Measurements from ENCODE around the gene C1QB.

C1QB gene

GRCh38 chr1:22681556-22682276 is 28.7 kb downstream of the C1QB start:
- no peaks in the 10 kb centered on the region for H3K27me3 ChIP-seq (ENCODE audit: low read depth, low read length)
- no peaks in the 10 kb centered on the region for H3K79me2 ChIP-seq (ENCODE audit: low read length)
- no peaks in the 10 kb centered on the region for H3K9me3 ChIP-seq (ENCODE audit: insufficient read depth, low read length)
- no peak overlapping the region for H2AFZ ChIP-seq (ENCODE audit: low read depth, low read length)
- no peaks in the 10 kb centered on the region for H3K4me1 ChIP-seq (ENCODE audit: low read length)
- H3K4me3 ChIP-seq (ENCODE audit: low read length): no peak overlapping the region
- H4K20me1 ChIP-seq (ENCODE audit: insufficient read depth, low read length): no peaks in the 10 kb centered on the region
- TF ChIP-seq EZH2phosphoT487 (IDR thresholded peaks at IDR 0.05; ENCODE audit: low read depth) (no peak), CTCF (IDR thresholded peaks at IDR 0.05; ENCODE audit: low read depth, low read length) (no peak)
- H3K36me3 ChIP-seq (replicated peaks; ENCODE audit: low read depth, low read length): no peaks in the 10 kb centered on the region
- no peak overlapping the region for H3K27ac ChIP-seq (ENCODE audit: low read length)
- no peak overlapping the region for H3K9ac ChIP-seq (ENCODE audit: low read length)
- H3K4me2 ChIP-seq (ENCODE audit: low read length): no peak overlapping the region

GRCh38 chr1:22683547-22683946 is 30.5 kb downstream of the C1QB start:
- Histone ChIP-seq H3K27ac (ENCODE audit: low read length) (no peak overlapping the region), H3K9me3 (ENCODE audit: insufficient read depth, low read length) (no peaks in the 10 kb centered on the region), H3K4me2 (ENCODE audit: low read length) (no peak overlapping the region), H3K27me3 (ENCODE audit: low read depth, low read length) (no peaks in the 10 kb centered on the region), H4K20me1 (ENCODE audit: insufficient read depth, low read length) (no peaks in the 10 kb centered on the region), H3K36me3 (replicated peaks; ENCODE audit: low read depth, low read length) (no peaks in the 10 kb centered on the region), H3K9ac (ENCODE audit: low read length) (no peak overlapping the region), H2AFZ (ENCODE audit: low read depth, low read length) (no peak overlapping the region), H3K79me2 (ENCODE audit: low read length) (no peaks in the 10 kb centered on the region), H3K4me1 (ENCODE audit: low read length) (no peaks in the 10 kb centered on the region), H3K4me3 (ENCODE audit: low read length) (no peak overlapping the region)
- TF ChIP-seq EZH2phosphoT487 (IDR thresholded peaks at IDR 0.05; ENCODE audit: low read depth) (no peak), CTCF (IDR thresholded peaks at IDR 0.05; ENCODE audit: low read depth, low read length) (no peak)

GRCh38 chr1:22685591-22686059 is 32.6 kb downstream of the C1QB start:
- Histone ChIP-seq H3K4me2 (ENCODE audit: low read length) (no peak overlapping the region), H3K9ac (ENCODE audit: low read length) (no peak overlapping the region)

GRCh38 chr1:22687191-22687590 is 34.2 kb downstream of the C1QB start:
- Histone ChIP-seq H3K36me3 (replicated peaks; ENCODE audit: low read depth, low read length) (no peaks in the 10 kb centered on the region), H3K4me2 (ENCODE audit: low read length) (no peak overlapping the region), H3K9me3 (ENCODE audit: insufficient read depth, low read length) (no peaks in the 10 kb centered on the region), H3K4me3 (ENCODE audit: low read length) (no peak overlapping the region), H3K79me2 (ENCODE audit: low read length) (no peaks in the 10 kb centered on the region), H4K20me1 (ENCODE audit: insufficient read depth, low read length) (no peaks in the 10 kb centered on the region), H3K9ac (ENCODE audit: low read length) (no peak overlapping the region), H3K27ac (ENCODE audit: low read length) (no peak overlapping the region), H3K4me1 (ENCODE audit: low read length) (no peaks in the 10 kb centered on the region), H2AFZ (ENCODE audit: low read depth, low read length) (no peak overlapping the region), H3K27me3 (ENCODE audit: low read depth, low read length) (no peaks in the 10 kb centered on the region)
- no peak for TF ChIP-seq CTCF (IDR thresholded peaks at IDR 0.05; ENCODE audit: low read depth, low read length)
- TF ChIP-seq EZH2phosphoT487 (IDR thresholded peaks at IDR 0.05; ENCODE audit: low read depth): no peak

More at GRCh38 chr1:22685591-22686059, 32.6 kb downstream of the C1QB start:
- Histone ChIP-seq H3K4me3 (ENCODE audit: low read length) (no peak overlapping the region), H3K79me2 (ENCODE audit: low read length) (no peaks in the 10 kb centered on the region), H3K36me3 (replicated peaks; ENCODE audit: low read depth, low read length) (no peaks in the 10 kb centered on the region), H3K9me3 (ENCODE audit: insufficient read depth, low read length) (no peaks in the 10 kb centered on the region), H2AFZ (ENCODE audit: low read depth, low read length) (no peak overlapping the region), H4K20me1 (ENCODE audit: insufficient read depth, low read length) (no peaks in the 10 kb centered on the region), H3K27me3 (ENCODE audit: low read depth, low read length) (no peaks in the 10 kb centered on the region), H3K4me1 (ENCODE audit: low read length) (no peaks in the 10 kb centered on the region), H3K27ac (ENCODE audit: low read length) (no peak overlapping the region)
- TF ChIP-seq EZH2phosphoT487 (IDR thresholded peaks at IDR 0.05; ENCODE audit: low read depth) (no peak), CTCF (IDR thresholded peaks at IDR 0.05; ENCODE audit: low read depth, low read length) (no peak)
